IMR-90 (cell line): Measurements from ENCODE around the gene HTR3A.

Source experiments
- CEBPB ChIP-seq: IDR thresholded peaks from 2 replicates; pipeline ENCODE4 v1.6.1; 2012; ENCODE audit warnings: low read depth, low read length, improper control_type of control experiment
- CHD1 ChIP-seq: IDR thresholded peaks from 2 replicates; pipeline ENCODE4 v1.6.1; 2012; ENCODE audit warnings: low read depth, low read length, improper control_type of control experiment
- CTCF ChIP-seq: conservative IDR thresholded peaks from 2 replicates; pipeline ENCODE4 v1.5.1; 2012; ENCODE audit warnings: mild to moderate bottlenecking, low read depth, low read length, improper control_type of control experiment
- FOS ChIP-seq: fragments of 150-350 bp; IDR thresholded peaks from 2 replicates; pipeline ENCODE4 v1.6.1; 2016; ENCODE audit warnings: low read depth, low read length
- MAFK ChIP-seq: IDR thresholded peaks from 2 replicates; pipeline ENCODE4 v1.6.1; 2012; ENCODE audit warnings: low read depth, low read length, improper control_type of control experiment
- MAZ ChIP-seq: IDR thresholded peaks from 2 replicates; pipeline ENCODE4 v1.6.1; 2012; ENCODE audit warnings: low read depth, mild to moderate bottlenecking, low read length, improper control_type of control experiment, moderate library complexity, borderline replicate concordance
- POLR2A ChIP-seq: IDR thresholded peaks from 2 replicates; pipeline ENCODE4 v1.6.1; 2012; ENCODE audit warnings: mild to moderate bottlenecking, low read depth, low read length
- RAD21 ChIP-seq: IDR thresholded peaks from 2 replicates; pipeline ENCODE4 v1.6.1; 2012; ENCODE audit warnings: low read length, improper control_type of control experiment
- RCOR1 ChIP-seq: IDR thresholded peaks from 2 replicates; pipeline ENCODE4 v1.6.1; 2012; ENCODE audit warnings: mild to moderate bottlenecking, low read length, improper control_type of control experiment; ENCODE audit not compliant: insufficient replicate concordance
- RFX5 ChIP-seq: IDR thresholded peaks from 2 replicates; pipeline ENCODE4 v1.8.0; 2012; ENCODE audit warnings: low read depth, mild to moderate bottlenecking, low read length, moderate library complexity
- SMC3 ChIP-seq: fragments of 150-350 bp; IDR thresholded peaks from 2 replicates; pipeline ENCODE4 v1.6.1; 2016; ENCODE audit warnings: low read depth, mild to moderate bottlenecking, antibody characterized with exemption, low read length, moderate library complexity
- USF2 ChIP-seq: fragments of 150-350 bp; IDR thresholded peaks from 2 replicates; pipeline ENCODE4 v1.6.1; 2017; ENCODE audit warnings: mild to moderate bottlenecking, antibody characterized with exemption, low read length, low read depth

- TF ChIP-seq MAFK (no peak), CTCF (no peak), POLR2A (no peak), MAZ (no peak), USF2 (no peak), FOS (no peak), RCOR1 (no peak), RAD21 (no peak), CEBPB (no peak), RFX5 (no peak), SMC3 (no peak), CHD1 (no peak)
These were observed 58.7 kb downstream of the HTR3A start for GRCh38 chr11:114033572-114033971.
